Osteoblast (primary cell): ENCODE measurements around the gene CELF2. TPM values are rescaled to one million over a fixed set of nuclear protein-coding genes. Genes with fewer than 3 reads are reported as not detected.

Experiments
- DNase-seq: peaks from one replicate; pipeline ENCODE4 v3.0.0; 2011; ENCODE audit warnings: low spot score, mixed read lengths; ENCODE audit not compliant: insufficient read length; ENCODE audit errors: missing footprints
- H2AFZ ChIP-seq: 2 replicates; pipeline ENCODE4 v1.6.0; 2011; ENCODE audit warnings: mild to moderate bottlenecking, low read length
- H3K27ac ChIP-seq: 2 replicates; pipeline ENCODE4 v1.5.1; 2011; ENCODE audit warnings: mild to moderate bottlenecking, low read depth, low read length, moderate library complexity
- H3K27me3 ChIP-seq: 2 replicates; pipeline ENCODE4 v1.6.0; 2012; ENCODE audit warnings: mild to moderate bottlenecking, control low read depth, inconsistent platforms, low read length, moderate library complexity; ENCODE audit not compliant: insufficient read depth
- H3K36me3 ChIP-seq: 2 replicates; pipeline ENCODE4 v1.5.1; 2011; ENCODE audit warnings: mild to moderate bottlenecking, low read length, control low read depth, moderate library complexity; ENCODE audit not compliant: insufficient read depth
- H3K4me1 ChIP-seq: 2 replicates; pipeline ENCODE4 v1.5.1; 2011; ENCODE audit warnings: mild to moderate bottlenecking, low read length, control low read depth, moderate library complexity; ENCODE audit not compliant: insufficient read depth
- H3K4me2 ChIP-seq: 2 replicates; pipeline ENCODE4 v1.6.0; 2011; ENCODE audit warnings: mild to moderate bottlenecking, low read length; ENCODE audit not compliant: insufficient read depth
- H3K4me3 ChIP-seq: fragments of 200-600 bp; sonication (generic); 3 replicates; pipeline ENCODE4 v1.5.1; 2012; ENCODE audit warnings: mild to moderate bottlenecking, low read length, inconsistent platforms; ENCODE audit not compliant: insufficient read depth
- H3K79me2 ChIP-seq: 2 replicates; pipeline ENCODE4 v1.6.0; 2012; ENCODE audit warnings: mild to moderate bottlenecking, low read length, control low read depth, inconsistent platforms; ENCODE audit not compliant: insufficient read depth
- H3K9me3 ChIP-seq: 2 replicates; pipeline ENCODE4 v1.5.1; 2011; ENCODE audit warnings: low read depth, low read length, control low read depth
- H4K20me1 ChIP-seq: 2 replicates; pipeline ENCODE4 v1.6.0; 2012; ENCODE audit warnings: mild to moderate bottlenecking, low read length, control low read depth; ENCODE audit not compliant: insufficient read depth
- CTCF ChIP-seq: IDR thresholded peaks from 2 replicates; pipeline ENCODE4 v1.5.1; 2011; ENCODE audit warnings: mild to moderate bottlenecking, low read depth, low read length, moderate library complexity; ENCODE audit errors: extremely low read depth
- total RNA-seq: library from RNA; depleted of rRNA; stranded (reverse); fragments of >200 nt; gene quantifications from 2 replicates; pipeline ENCODE4 v1.2.3, GENCODE V29; 2012

CELF2 gene
- total RNA-seq, 1 donor = 7.6 TPM

GRCh38 chr10:11326241-11326640 is 308.6 kb downstream of the CELF2 start:
- H3K36me3 ChIP-seq = no peaks in the 10 kb centered on the region
- no peaks in the 10 kb centered on the region for H3K9me3 ChIP-seq
- H3K27ac ChIP-seq = no peak overlapping the region
- no peak for TF ChIP-seq CTCF
- H3K27me3 ChIP-seq = no peaks in the 10 kb centered on the region
- H4K20me1 ChIP-seq = no peaks in the 10 kb centered on the region
- H2AFZ ChIP-seq = no peak overlapping the region
- H3K4me3 ChIP-seq = no peak overlapping the region
- no peak overlapping the region for H3K4me2 ChIP-seq
- no peaks in the 10 kb centered on the region for H3K4me1 ChIP-seq
- H3K79me2 ChIP-seq = no peaks in the 10 kb centered on the region
- no peak for DNase-seq

DNA sequence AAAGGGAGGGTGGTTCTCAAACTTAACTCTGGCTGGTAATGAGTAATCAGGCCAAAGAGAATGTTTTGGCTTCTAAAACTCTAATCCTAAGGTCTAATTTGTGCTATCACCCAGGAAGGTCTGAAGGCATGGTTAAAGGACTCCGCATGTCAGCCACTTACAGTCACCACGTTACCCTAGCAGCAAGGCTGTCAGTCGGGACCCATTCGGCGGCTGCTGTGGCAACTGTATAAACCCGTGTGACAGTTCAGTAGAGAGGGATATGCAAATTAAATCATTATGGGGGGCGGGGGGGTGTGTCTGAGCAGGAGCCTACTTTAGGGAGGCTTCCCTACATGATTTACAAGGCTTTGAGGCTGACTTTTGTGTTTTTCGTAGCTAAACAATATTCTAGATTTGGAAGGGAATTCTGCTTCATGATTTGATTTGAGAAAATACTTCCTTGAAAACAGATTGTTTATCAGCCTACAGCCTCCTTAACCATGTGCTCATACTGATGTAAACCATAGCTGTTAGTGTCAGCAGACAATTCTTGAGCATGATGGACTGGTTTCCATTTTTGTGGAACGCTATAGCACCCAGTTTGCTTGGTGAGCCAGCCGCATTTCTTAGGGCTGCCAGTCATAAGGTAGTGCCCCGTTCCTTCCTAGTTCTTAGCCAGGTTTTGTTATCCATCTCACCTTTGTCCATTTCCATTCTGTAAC is 309.4 kb downstream of the CELF2 start:
- no peaks in the 10 kb centered on the region for H3K79me2 ChIP-seq
- H3K36me3 ChIP-seq = no peaks in the 10 kb centered on the region
- no peak overlapping the region for H3K4me2 ChIP-seq
- H3K27me3 ChIP-seq = no peaks in the 10 kb centered on the region
- H3K4me3 ChIP-seq = no peak overlapping the region
- no peak for TF ChIP-seq CTCF
- no peaks in the 10 kb centered on the region for H3K4me1 ChIP-seq
- DNase-seq = no peak
- H2AFZ ChIP-seq = no peak overlapping the region
- no peaks in the 10 kb centered on the region for H3K9me3 ChIP-seq
- no peaks in the 10 kb centered on the region for H4K20me1 ChIP-seq
- H3K27ac ChIP-seq = no peak overlapping the region

- no peaks in the 10 kb centered on the region for H4K20me1 ChIP-seq
- no peak overlapping the region for H3K4me3 ChIP-seq
- TF ChIP-seq CTCF = no peak
- H3K27ac ChIP-seq = no peak overlapping the region
- peak overlapping the region; percentile 38 for H3K4me2 ChIP-seq
- H3K79me2 ChIP-seq = no peaks in the 10 kb centered on the region
- no peaks in the 10 kb centered on the region for H3K9me3 ChIP-seq
- no peaks in the 10 kb centered on the region for H3K27me3 ChIP-seq
- H3K36me3 ChIP-seq = no peaks in the 10 kb centered on the region
- H2AFZ ChIP-seq = peak overlapping the region; percentile 14
- H3K4me1 ChIP-seq = no peaks in the 10 kb centered on the region
- no peak for DNase-seq
Measured at GRCh38 chr10:11328264-11329061, 310.8 kb downstream of the CELF2 start.

GRCh38 chr10:11329062-11329673 is 311.5 kb downstream of the CELF2 start:
- Histone ChIP-seq H3K4me3 (no peak overlapping the region), H3K36me3 (no peaks in the 10 kb centered on the region), H2AFZ (peak overlapping the region; percentile 14), H4K20me1 (no peaks in the 10 kb centered on the region), H3K27ac (no peak overlapping the region), H3K4me1 (no peaks in the 10 kb centered on the region), H3K4me2 (peak overlapping the region; percentile 58), H3K27me3 (no peaks in the 10 kb centered on the region), H3K9me3 (no peaks in the 10 kb centered on the region), H3K79me2 (no peaks in the 10 kb centered on the region)
- no peak for TF ChIP-seq CTCF
- no peak for DNase-seq
